GM10248 (cell line): Measurements from ENCODE around the gene CAPN9.

Experiments used
- CTCF ChIA-PET: fragments of 300-600 bp; sonication (Branson Sonifier 250); formaldehyde crosslinking; extraction: SDS; loops from one replicate; lab custom pipeline; 2021; ENCODE audit warnings: antibody characterized with exemption; lab: Yijun Ruan, JAX
- POLR2A ChIA-PET: fragments of 350-650 bp; sonication (Branson Sonifier 250); formaldehyde crosslinking; extraction: SDS; loops from one replicate; lab custom pipeline; 2020; ENCODE audit warnings: antibody characterized with exemption; lab: Yijun Ruan, JAX
- DNase-seq: peaks from one replicate; pipeline ENCODE4 v3.0.0; 2012; ENCODE audit errors: extremely low spot score
- TF ChIP-seq, protein P1 (sequence below): IDR thresholded peaks from 2 replicates; pipeline ENCODE4 v1.5.1; 2012; ENCODE audit warnings: mild to moderate bottlenecking, low read depth; ENCODE audit errors: extremely low read depth, missing control alignments, control extremely low read depth

CAPN9 gene

DNA sequence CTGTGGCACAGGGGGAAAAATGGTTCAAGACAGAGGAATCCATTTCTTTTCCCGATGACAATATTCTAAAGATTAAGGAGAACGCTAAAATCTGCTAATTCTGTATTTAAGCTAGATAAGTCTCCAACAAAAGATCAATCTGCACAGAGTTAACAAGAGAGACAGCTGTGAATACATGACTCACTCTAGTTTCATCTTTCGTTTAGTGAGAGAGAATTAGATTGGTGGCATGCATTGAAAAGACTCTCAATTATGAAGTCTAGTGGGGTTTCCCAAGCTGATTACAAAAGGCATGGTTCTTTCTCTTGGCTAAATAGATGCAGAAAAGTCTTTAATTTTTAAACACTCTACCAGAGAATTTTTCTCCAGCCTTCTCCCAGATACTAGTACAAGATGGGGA lies 34.4 kb downstream of the CAPN9 start:
- DNase-seq, result no peak
- CTCF ChIA-PET, result interaction anchor here (0.9 to 2.0 kb wide), 5 partner anchors 11 to 139 kb away, joined by 3 to 5 read pairs (median 4); partner anchors contain the start of gene COG2
- POLR2A ChIA-PET, result no interaction called here
- TF ChIP-seq, protein P1, sequence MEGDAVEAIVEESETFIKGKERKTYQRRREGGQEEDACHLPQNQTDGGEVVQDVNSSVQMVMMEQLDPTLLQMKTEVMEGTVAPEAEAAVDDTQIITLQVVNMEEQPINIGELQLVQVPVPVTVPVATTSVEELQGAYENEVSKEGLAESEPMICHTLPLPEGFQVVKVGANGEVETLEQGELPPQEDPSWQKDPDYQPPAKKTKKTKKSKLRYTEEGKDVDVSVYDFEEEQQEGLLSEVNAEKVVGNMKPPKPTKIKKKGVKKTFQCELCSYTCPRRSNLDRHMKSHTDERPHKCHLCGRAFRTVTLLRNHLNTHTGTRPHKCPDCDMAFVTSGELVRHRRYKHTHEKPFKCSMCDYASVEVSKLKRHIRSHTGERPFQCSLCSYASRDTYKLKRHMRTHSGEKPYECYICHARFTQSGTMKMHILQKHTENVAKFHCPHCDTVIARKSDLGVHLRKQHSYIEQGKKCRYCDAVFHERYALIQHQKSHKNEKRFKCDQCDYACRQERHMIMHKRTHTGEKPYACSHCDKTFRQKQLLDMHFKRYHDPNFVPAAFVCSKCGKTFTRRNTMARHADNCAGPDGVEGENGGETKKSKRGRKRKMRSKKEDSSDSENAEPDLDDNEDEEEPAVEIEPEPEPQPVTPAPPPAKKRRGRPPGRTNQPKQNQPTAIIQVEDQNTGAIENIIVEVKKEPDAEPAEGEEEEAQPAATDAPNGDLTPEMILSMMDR, result no peak

DNA sequence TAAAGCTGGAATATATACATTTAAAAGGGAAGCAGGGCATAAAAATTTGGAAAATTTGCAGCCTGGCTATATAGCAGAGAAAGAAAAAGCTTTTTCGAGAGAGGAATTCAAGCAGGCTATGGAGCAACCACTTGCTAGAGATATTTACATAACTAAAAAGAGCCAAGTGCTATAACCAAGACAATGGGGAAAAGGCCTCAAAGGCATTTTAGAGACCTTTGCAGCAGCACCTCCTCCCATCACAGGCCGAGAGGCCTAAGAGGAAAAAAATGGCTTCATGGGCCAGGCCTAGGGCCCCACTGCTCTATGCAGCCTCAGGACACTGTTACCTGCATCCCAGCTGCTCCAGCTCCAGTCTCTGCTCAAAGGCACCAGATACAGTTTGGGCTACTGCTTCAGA lies 37.0 kb downstream of the CAPN9 start:
- ChIA-PET POLR2A (no interaction called here), CTCF (no interaction called here)
- TF ChIP-seq, protein P1, result no peak
- no peak for DNase-seq

DNA sequence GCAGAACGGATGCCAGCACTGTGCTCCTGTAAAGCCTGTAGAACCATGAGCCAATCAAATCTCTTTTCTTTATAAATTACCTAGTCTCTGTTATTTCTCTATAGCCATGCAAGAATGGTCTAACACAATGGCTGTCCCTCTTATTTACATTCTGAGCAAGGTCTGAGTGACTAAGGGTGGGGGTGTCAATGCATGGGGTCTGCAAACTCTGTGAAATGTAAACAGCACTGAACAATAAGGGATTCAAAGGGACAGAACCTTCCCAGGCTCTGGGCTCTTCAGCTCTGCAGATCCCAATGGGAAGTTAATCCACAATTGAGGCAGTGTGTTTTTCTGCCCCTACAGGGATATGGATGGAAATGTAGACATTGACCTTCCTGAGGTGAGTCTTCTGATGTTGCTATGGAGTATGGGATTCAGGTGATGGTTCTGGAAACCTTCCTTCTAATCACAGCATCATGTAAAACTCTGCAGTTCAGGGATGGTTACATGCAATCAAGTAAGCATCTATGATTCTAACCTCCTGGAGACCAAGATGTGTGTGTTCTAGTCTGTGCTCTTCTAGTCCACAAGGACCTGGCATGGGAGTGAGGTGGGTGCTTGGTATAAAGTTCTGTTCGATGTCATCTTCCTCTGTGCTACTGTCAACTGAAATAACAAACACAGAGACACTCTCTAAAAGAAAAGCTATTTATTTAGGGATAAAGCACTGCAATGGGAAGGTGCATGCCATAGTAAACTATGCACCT lies 38.6 kb downstream of the CAPN9 start:
- ChIA-PET POLR2A (no interaction called here), CTCF (no interaction called here)
- TF ChIP-seq, protein P1, result no peak

DNA sequence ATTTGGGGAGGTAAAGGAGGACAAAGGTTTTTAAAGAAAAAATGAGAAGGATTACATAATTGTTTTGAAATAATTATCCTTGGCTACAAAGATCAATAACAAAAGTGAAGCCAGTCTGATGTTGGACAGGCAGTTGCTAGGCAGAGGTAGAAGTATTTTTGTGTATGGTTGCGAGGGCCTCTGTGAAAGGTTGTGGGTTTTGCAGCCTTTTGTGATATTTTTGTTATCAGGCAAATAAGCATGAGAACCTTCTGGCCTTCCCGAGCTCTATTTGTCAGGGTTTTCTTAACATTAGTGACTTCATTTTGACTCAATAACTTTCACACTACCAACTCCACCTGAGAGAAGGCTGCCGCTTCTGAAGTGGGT lies 39.2 kb downstream of the CAPN9 start:
- no peak for DNase-seq
- TF ChIP-seq, protein P1, result no peak
- ChIA-PET POLR2A (no interaction called here), CTCF (no interaction called here)

More for the DNA sequence above, 38.6 kb downstream of the CAPN9 start:
- no peak for DNase-seq

DNA sequence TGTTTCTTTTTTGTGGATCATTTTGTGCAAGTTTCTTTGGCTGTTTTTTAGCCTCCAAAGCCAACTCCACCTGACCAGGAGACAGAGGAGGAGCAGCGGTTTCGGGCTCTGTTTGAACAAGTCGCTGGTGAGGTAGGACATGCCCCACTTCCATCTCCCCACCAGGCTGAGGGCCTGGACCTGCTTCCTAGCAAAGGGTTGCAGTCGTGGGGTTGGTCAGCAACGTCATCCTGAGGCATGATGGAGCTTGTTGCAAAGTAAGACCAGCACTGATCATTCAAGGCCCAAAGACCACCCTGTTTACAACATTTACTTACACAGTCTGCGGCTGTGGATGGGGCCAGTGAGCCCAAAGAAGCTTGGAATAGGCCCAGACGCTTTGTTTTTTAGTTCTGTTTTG lies 40.3 kb downstream of the CAPN9 start:
- ChIA-PET CTCF (interaction anchor here (1.0 to 1.6 kb wide), 3 partner anchors 11 to 20 kb away, joined by 3 to 5 read pairs (median 3); no protein-coding TSS in a partner anchor), POLR2A (no interaction called here)
- DNase-seq, result no peak
- TF ChIP-seq, protein P1, result no peak

DNA sequence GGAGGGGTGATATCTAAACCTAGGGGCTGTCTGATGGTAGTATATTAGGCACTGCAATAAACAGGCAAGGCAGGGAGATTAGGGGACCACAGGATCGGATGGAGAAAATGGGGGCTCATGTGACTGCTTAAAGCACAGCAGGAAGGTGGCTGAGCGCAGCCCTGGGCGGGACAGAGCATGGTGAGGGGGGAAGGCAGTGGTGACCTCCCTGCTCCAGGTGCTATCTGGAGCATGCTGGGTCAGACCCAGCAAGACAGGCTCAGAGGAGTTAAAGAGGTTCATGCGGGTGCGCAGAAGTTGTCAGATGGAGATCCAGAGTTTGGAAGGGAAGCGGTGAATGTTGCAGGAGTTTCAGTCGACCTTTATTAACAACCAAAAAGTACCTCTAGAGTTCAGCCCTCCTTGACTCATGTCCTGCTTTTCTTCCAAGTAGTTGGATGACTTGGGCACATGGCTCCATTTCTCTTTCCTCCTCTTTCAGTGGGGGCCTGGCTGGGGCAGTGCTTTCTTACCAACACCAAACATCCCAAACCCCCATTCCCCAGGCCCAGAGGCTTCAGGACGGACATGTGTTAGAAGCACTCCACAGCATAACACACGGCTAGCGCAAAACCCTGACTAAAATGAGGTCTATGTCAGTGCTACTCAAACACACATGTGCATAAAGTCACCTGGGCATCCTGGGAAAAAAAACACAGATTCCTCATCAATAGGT lies 41.5 kb downstream of the CAPN9 start:
- ChIA-PET POLR2A (no interaction called here), CTCF (interaction anchor here (1.0 to 1.4 kb wide), 3 partner anchors 10 to 22 kb away, joined by 3 to 5 read pairs (median 3); no protein-coding TSS in a partner anchor)
- TF ChIP-seq, protein P1, result no peak
- no peak for DNase-seq
